Mesendoderm (in vitro differentiated cells): ENCODE results near the gene COLEC11.

Experiments
- DNase-seq: peaks from one replicate; pipeline ENCODE4 v3.0.0; 2013
- H2AK5ac ChIP-seq: 2 replicates; pipeline ENCODE4 v1.6.1; 2013; ENCODE audit warnings: low read length, inconsistent platforms
- H2BK120ac ChIP-seq: 2 replicates; pipeline ENCODE4 v1.6.1; 2013; ENCODE audit warnings: low read depth, mild to moderate bottlenecking, low read length, moderate library complexity, mixed read lengths
- H2BK15ac ChIP-seq: replicated peaks from 2 replicates; pipeline ENCODE4 v1.6.1; 2013; ENCODE audit warnings: low read depth, mild to moderate bottlenecking, moderate library complexity
- H2BK5ac ChIP-seq: 2 replicates; pipeline ENCODE4 v1.6.1; 2013; ENCODE audit warnings: low read length, inconsistent platforms
- H3K18ac ChIP-seq: 2 replicates; pipeline ENCODE4 v1.6.1; 2013; ENCODE audit warnings: mild to moderate bottlenecking, low read length, mixed read lengths
- H3K23ac ChIP-seq: one replicate; pipeline ENCODE4 v1.6.1; 2013; ENCODE audit warnings: low read length
- H3K27ac ChIP-seq: 2 replicates; pipeline ENCODE4 v1.5.1; 2013; ENCODE audit warnings: low read depth, mild to moderate bottlenecking, inconsistent platforms, low read length, moderate library complexity
- H3K27me3 ChIP-seq: 2 replicates; pipeline ENCODE4 v1.6.1; 2013; ENCODE audit warnings: low read length, control low read depth, mild to moderate bottlenecking, inconsistent platforms; ENCODE audit not compliant: insufficient read depth, poor library complexity
- H3K36me3 ChIP-seq: 2 replicates; pipeline ENCODE4 v1.6.1; 2013; ENCODE audit warnings: low read length, inconsistent platforms; ENCODE audit not compliant: control insufficient read depth, insufficient read depth
- H3K4ac ChIP-seq: one replicate; pipeline ENCODE4 v1.6.1; 2013; ENCODE audit warnings: low read depth, mild to moderate bottlenecking, low read length, moderate library complexity
- H3K4me1 ChIP-seq: 2 replicates; pipeline ENCODE4 v1.6.1; 2013; ENCODE audit warnings: low read depth, low read length, inconsistent platforms; ENCODE audit not compliant: control insufficient read depth
- H3K4me2 ChIP-seq: 2 replicates; pipeline ENCODE4 v1.6.1; 2013; ENCODE audit warnings: low read length
- H3K4me3 ChIP-seq: 2 replicates; pipeline ENCODE4 v1.5.1; 2013; ENCODE audit warnings: mild to moderate bottlenecking, low read length
- H3K56ac ChIP-seq: one replicate; pipeline ENCODE4 v1.6.1; 2013; ENCODE audit warnings: low read length
- H3K79me1 ChIP-seq: 2 replicates; pipeline ENCODE4 v1.6.1; 2013; ENCODE audit warnings: low read length, inconsistent platforms
- H3K79me2 ChIP-seq: 2 replicates; pipeline ENCODE4 v1.6.1; 2013; ENCODE audit warnings: mild to moderate bottlenecking, low read length; ENCODE audit not compliant: control insufficient read depth, insufficient read depth
- H3K9ac ChIP-seq: 2 replicates; pipeline ENCODE4 v1.6.1; 2013; ENCODE audit warnings: low read length, inconsistent platforms
- H4K5ac ChIP-seq: one replicate; pipeline ENCODE4 v1.6.1; 2013; ENCODE audit warnings: low read length
- H4K8ac ChIP-seq: one replicate; pipeline ENCODE4 v1.6.1; 2013; ENCODE audit warnings: low read depth, mild to moderate bottlenecking, control low read depth, low read length, moderate library complexity
- WGBS: extraction: QIAGEN DNeasy Blood & Tissue Kit; methylation state at CpG from one replicate; pipeline ENCODE4 v1.1.7; 2013; ENCODE audit warnings: low lambda C conversion rate, missing lambda C conversion rate; ENCODE audit not compliant: insufficient coverage; ENCODE audit errors: extremely low coverage; 5-methylcytosine and 5-hydroxymethylcytosine counted together

COLEC11 gene

DNA sequence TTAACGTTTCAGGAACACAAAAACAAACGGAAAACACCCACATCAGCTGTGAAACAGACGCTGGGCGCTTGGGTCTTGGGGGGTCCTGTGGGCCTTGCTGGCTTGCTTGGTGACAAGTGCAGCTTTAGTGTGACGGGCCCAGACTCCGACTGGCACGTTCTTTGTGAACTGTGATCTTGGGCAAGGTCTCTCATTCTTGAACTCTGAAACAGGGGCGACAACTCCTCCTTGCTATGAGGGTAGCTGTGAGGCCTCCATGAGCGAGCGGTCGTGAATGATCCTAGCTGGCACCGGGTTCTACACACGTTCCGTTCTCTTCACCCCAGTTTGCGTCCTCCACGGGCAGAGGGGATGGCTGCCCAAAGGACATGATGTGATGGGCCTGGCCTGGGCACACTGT, 8.7 kb upstream of the COLEC11 start:
- no peak overlapping the region for H3K4me2 ChIP-seq

GRCh38 chr2:3587021-3587420, 7.9 kb upstream of the COLEC11 start:
- H2AK5ac ChIP-seq, result no peak overlapping the region
- no peak overlapping the region for H3K56ac ChIP-seq
- H3K9ac ChIP-seq, result no peak overlapping the region
- no peak overlapping the region for H3K4me2 ChIP-seq
- H2BK5ac ChIP-seq, result no peak overlapping the region
- no peak overlapping the region for H3K4me3 ChIP-seq
- peak; percentile 27 for DNase-seq
- no peak overlapping the region for H2BK120ac ChIP-seq
- no peaks in the 10 kb centered on the region for H3K27me3 ChIP-seq
- no peak overlapping the region for H3K18ac ChIP-seq
- H3K79me1 ChIP-seq, result peaks cover under 1% of the 10 kb centered on the region
- H3K27ac ChIP-seq, result no peak overlapping the region
- H4K5ac ChIP-seq, result no peak overlapping the region
- no peaks in the 10 kb centered on the region for H3K4me1 ChIP-seq
- WGBS, result no CpG with 5 or more reads among the region's 5 CpGs
- no peak overlapping the region for H3K23ac ChIP-seq
- no peak overlapping the region for H3K4ac ChIP-seq
- no peak overlapping the region for H4K8ac ChIP-seq
- peaks cover under 1% of the 10 kb centered on the region for H3K79me2 ChIP-seq
- peaks cover 4% of the 10 kb centered on the region for H3K36me3 ChIP-seq
- H2BK15ac ChIP-seq, result no peak overlapping the region

More for the DNA sequence above, 8.7 kb upstream of the COLEC11 start:
- H3K27me3 ChIP-seq, result no peaks in the 10 kb centered on the region
- no peak overlapping the region for H3K4me3 ChIP-seq
- H2AK5ac ChIP-seq, result no peak overlapping the region
- no peak overlapping the region for H3K27ac ChIP-seq
- H3K18ac ChIP-seq, result no peak overlapping the region
- H2BK120ac ChIP-seq, result no peak overlapping the region
- no CpG with 5 or more reads among the region's 16 CpGs for WGBS
- H4K5ac ChIP-seq, result no peak overlapping the region
- H3K4ac ChIP-seq, result no peak overlapping the region
- H2BK5ac ChIP-seq, result no peak overlapping the region
- no peak overlapping the region for H3K23ac ChIP-seq
- H3K9ac ChIP-seq, result no peak overlapping the region
- H2BK15ac ChIP-seq, result no peak overlapping the region
- DNase-seq, result no peak
- H3K79me2 ChIP-seq, result peaks cover 3% of the 10 kb centered on the region
- H3K4me1 ChIP-seq, result no peaks in the 10 kb centered on the region
- no peak overlapping the region for H3K56ac ChIP-seq
- H3K36me3 ChIP-seq, result peaks cover 8% of the 10 kb centered on the region
- no peak overlapping the region for H4K8ac ChIP-seq
- peaks cover 2% of the 10 kb centered on the region for H3K79me1 ChIP-seq

DNA sequence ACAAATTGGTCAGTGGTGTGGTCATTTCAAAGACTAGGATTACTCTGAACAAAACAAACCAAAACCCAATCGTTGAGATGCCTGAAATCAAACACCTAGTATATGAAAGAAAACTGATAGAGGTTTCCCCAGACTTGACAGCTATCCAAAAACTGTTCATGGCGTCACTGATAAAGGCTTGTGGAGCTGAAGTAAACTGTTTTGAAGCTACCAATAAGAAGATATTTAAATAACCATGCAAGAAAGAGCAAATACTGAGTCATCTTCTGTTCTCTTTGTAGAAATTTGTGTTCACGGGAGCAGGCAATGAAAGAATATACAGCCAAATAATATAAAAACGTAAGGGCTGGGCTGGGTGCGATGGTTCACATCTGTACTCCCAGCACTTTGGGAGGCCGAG, 7.5 kb upstream of the COLEC11 start:
- no peak overlapping the region for H3K23ac ChIP-seq
- H3K79me1 ChIP-seq, result no peaks in the 10 kb centered on the region
- no peak overlapping the region for H2AK5ac ChIP-seq
- peaks cover 4% of the 10 kb centered on the region for H3K36me3 ChIP-seq
- no peak overlapping the region for H3K4me3 ChIP-seq
- H4K5ac ChIP-seq, result no peak overlapping the region
- no peak overlapping the region for H3K18ac ChIP-seq
- no CpG with 5 or more reads among the region's 6 CpGs for WGBS
- H2BK15ac ChIP-seq, result no peak overlapping the region
- H4K8ac ChIP-seq, result no peak overlapping the region
- no peak overlapping the region for H3K56ac ChIP-seq
- no peak overlapping the region for H2BK120ac ChIP-seq
- H3K9ac ChIP-seq, result no peak overlapping the region
- no peak overlapping the region for H3K27ac ChIP-seq
- H3K4ac ChIP-seq, result no peak overlapping the region
- DNase-seq, result no peak
- H3K4me1 ChIP-seq, result no peaks in the 10 kb centered on the region
- no peak overlapping the region for H3K4me2 ChIP-seq
- H2BK5ac ChIP-seq, result no peak overlapping the region
- H3K27me3 ChIP-seq, result no peaks in the 10 kb centered on the region
- no peaks in the 10 kb centered on the region for H3K79me2 ChIP-seq

DNA sequence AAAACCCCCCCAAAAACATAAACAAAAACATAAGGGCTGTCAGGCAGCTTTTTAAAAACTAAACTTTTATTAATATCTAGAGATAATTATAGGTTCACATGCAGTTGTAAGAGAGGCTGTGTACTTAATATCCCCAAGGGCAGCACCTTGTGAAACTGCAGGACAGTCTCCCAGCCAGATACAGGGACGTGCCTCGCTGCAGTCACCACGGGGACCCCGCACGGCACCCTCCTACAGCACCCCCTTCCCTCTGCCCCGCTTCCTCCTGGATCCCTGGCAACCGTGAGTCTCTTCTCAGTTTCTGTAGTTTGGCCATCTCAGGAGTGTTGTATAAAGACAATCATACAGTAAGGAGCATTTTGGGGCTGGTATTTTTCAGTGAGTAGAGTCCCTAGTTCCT, 6.8 kb upstream of the COLEC11 start:
- no CpG with 5 or more reads among the region's 7 CpGs for WGBS
- no peaks in the 10 kb centered on the region for H3K27me3 ChIP-seq
- no peak for DNase-seq

DNA sequence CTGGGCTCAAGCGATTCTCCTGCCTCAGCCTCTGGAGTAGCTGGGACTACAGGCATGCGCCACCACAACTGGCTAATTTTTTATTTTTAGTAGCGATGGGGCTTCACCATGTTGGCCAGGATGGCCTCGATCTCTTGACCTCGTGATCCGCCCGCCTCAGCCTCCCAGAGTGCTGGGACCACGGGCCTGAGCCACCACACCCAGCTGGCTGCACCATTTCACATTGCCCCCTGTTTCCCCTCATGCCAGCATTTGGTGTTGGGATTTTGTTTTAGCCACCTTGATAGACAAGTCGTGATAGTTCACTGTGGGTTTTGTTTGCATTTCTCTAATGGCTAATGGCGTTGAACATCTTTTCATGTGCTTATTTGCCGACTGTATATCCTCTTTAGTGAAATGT, 5.8 kb upstream of the COLEC11 start:
- H3K79me2 ChIP-seq, result no peaks in the 10 kb centered on the region
- H3K4me1 ChIP-seq, result no peaks in the 10 kb centered on the region
- no peak overlapping the region for H3K4ac ChIP-seq
- no peak overlapping the region for H2BK15ac ChIP-seq
- no peak overlapping the region for H3K4me3 ChIP-seq
- no peaks in the 10 kb centered on the region for H3K36me3 ChIP-seq
- H3K9ac ChIP-seq, result no peak overlapping the region
- H3K27ac ChIP-seq, result no peak overlapping the region
- no peak overlapping the region for H3K18ac ChIP-seq
- H3K79me1 ChIP-seq, result no peaks in the 10 kb centered on the region
- H4K8ac ChIP-seq, result no peak overlapping the region
- H3K27me3 ChIP-seq, result no peaks in the 10 kb centered on the region
- no peak overlapping the region for H3K56ac ChIP-seq
- H3K4me2 ChIP-seq, result no peak overlapping the region
- DNase-seq, result no peak
- H4K5ac ChIP-seq, result no peak overlapping the region
- H3K23ac ChIP-seq, result no peak overlapping the region
- no CpG with 5 or more reads among the region's 11 CpGs for WGBS
- no peak overlapping the region for H2BK5ac ChIP-seq
- H2BK120ac ChIP-seq, result no peak overlapping the region
- no peak overlapping the region for H2AK5ac ChIP-seq

More for the DNA sequence above, 6.8 kb upstream of the COLEC11 start:
- Histone ChIP-seq H3K23ac (no peak overlapping the region), H4K8ac (no peak overlapping the region), H3K36me3 (peaks cover 4% of the 10 kb centered on the region), H3K27ac (no peak overlapping the region), H3K18ac (no peak overlapping the region), H3K4ac (no peak overlapping the region), H3K4me3 (no peak overlapping the region), H2BK15ac (no peak overlapping the region), H4K5ac (no peak overlapping the region), H3K9ac (no peak overlapping the region), H3K4me2 (no peak overlapping the region), H3K79me2 (no peaks in the 10 kb centered on the region), H2BK5ac (no peak overlapping the region), H2AK5ac (no peak overlapping the region), H3K4me1 (no peaks in the 10 kb centered on the region), H3K56ac (no peak overlapping the region), H3K79me1 (no peaks in the 10 kb centered on the region), H2BK120ac (no peak overlapping the region)

DNA sequence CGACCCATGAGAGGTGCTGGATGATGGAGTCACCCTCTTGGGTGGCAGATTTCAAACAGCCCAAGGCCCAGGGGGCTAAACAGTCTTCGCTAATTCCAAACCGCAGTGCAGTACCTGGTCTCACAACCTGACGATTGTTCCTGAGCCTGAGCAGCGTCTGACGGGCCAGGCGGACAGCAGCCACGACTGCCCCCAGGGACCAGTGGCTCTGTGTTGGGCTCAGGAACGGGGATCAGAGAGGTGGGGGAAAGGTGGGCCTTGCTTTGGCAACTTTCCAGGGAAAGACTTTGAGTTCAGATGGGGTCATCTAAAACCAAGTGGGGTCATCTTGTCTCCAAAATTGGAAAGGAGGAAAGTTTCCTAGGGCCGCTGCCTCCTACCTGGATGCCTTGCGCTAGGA, 492 bp downstream of the COLEC11 start:
- H3K56ac ChIP-seq, result no peak overlapping the region

More for the DNA sequence above, 492 bp downstream of the COLEC11 start:
- DNase-seq, result no peak
- H3K18ac ChIP-seq, result no peak overlapping the region
- no peak overlapping the region for H3K9ac ChIP-seq
- no peak overlapping the region for H2BK15ac ChIP-seq
- no CpG with 5 or more reads among the region's 11 CpGs for WGBS
- no peak overlapping the region for H2BK5ac ChIP-seq
- H4K8ac ChIP-seq, result no peak overlapping the region
- H3K27ac ChIP-seq, result no peak overlapping the region
- H4K5ac ChIP-seq, result no peak overlapping the region
- H3K79me2 ChIP-seq, result no peaks in the 10 kb centered on the region
- H2AK5ac ChIP-seq, result no peak overlapping the region
- H3K79me1 ChIP-seq, result no peaks in the 10 kb centered on the region
- no peak overlapping the region for H2BK120ac ChIP-seq
- H3K23ac ChIP-seq, result no peak overlapping the region
- H3K27me3 ChIP-seq, result no peaks in the 10 kb centered on the region
- H3K4me2 ChIP-seq, result no peak overlapping the region
- H3K4me3 ChIP-seq, result no peak overlapping the region
- H3K4me1 ChIP-seq, result no peaks in the 10 kb centered on the region
- H3K4ac ChIP-seq, result no peak overlapping the region
- H3K36me3 ChIP-seq, result no peaks in the 10 kb centered on the region
